CD4-positive, alpha-beta memory T cell (primary cell): ENCODE data around the gene CELSR2. TPM values are rescaled to one million over a fixed set of nuclear protein-coding genes. Genes with fewer than 3 reads are reported as not detected.

Experiments used
- CTCF ChIA-PET: fragments of 350-600 bp; sonication (Branson Sonifier 250); formaldehyde crosslinking; loops from one replicate; lab custom pipeline; 2021; ENCODE audit warnings: inconsistent platforms; ENCODE audit not compliant: partially characterized antibody; lab: Charles Lee
- POLR2A ChIA-PET: fragments of 350-600 bp; sonication (Branson Sonifier 250); formaldehyde crosslinking; loops from one replicate; lab custom pipeline; 2021; ENCODE audit not compliant: partially characterized antibody; lab: Charles Lee
- DNase-seq, 5 donors: peaks; one replicate each; pipeline versions ENCODE4 v3.0.0 to v3.0.0-alpha.2; 2020 to 2022; ENCODE audit warnings: mixed read lengths in 1 of 5
- H3K27ac ChIP-seq: one replicate; pipeline ENCODE4 v1.7.0; 2013; ENCODE audit warnings: low read depth, low read length
- H3K27me3 ChIP-seq: 2 replicates; pipeline ENCODE4 v1.7.0; 2013; ENCODE audit warnings: mild to moderate bottlenecking, low read length, moderate library complexity; ENCODE audit not compliant: insufficient read depth
- H3K36me3 ChIP-seq: 2 replicates; pipeline ENCODE4 v1.7.0; 2013; ENCODE audit warnings: mild to moderate bottlenecking, low read length, moderate library complexity; ENCODE audit not compliant: insufficient read depth
- H3K4me1 ChIP-seq: 2 replicates; pipeline ENCODE4 v1.7.0; 2013; ENCODE audit warnings: mild to moderate bottlenecking, low read length, moderate library complexity; ENCODE audit not compliant: insufficient read depth
- H3K4me3 ChIP-seq, 2 donors: one replicate each; pipeline ENCODE4 v1.7.0; 2013; ENCODE audit warnings: low read length in 2 of 2, mild to moderate bottlenecking in 1 of 2
- H3K9me3 ChIP-seq, 2 donors: one replicate each; pipeline ENCODE4 v1.7.0; 2013; ENCODE audit warnings: low read length in 2 of 2, control low read depth in 1 of 2; ENCODE audit not compliant: control insufficient read depth in 1 of 2
- H3K27ac Mint-ChIP-seq, 7 donors: one replicate each; pipeline ENCODE4 v1.8.0; 2020 to 2021; ENCODE audit warnings: mixed read lengths in 7 of 7, mild to moderate bottlenecking in 6 of 7, inconsistent platforms in 3 of 7, moderate library complexity in 3 of 7
- H3K27me3 Mint-ChIP-seq, 2 donors: one replicate each; pipeline ENCODE4 v1.8.0; 2020 to 2021; ENCODE audit warnings: mixed read lengths in 2 of 2
- H3K36me3 Mint-ChIP-seq, 2 donors: one replicate each; pipeline ENCODE4 v1.8.0; 2020 to 2021; ENCODE audit warnings: mixed read lengths in 2 of 2, inconsistent platforms in 1 of 2, mild to moderate bottlenecking in 1 of 2
- H3K4me1 Mint-ChIP-seq, 4 donors: one replicate each; pipeline ENCODE4 v1.8.0; 2020 to 2021; ENCODE audit warnings: mixed read lengths in 4 of 4, mild to moderate bottlenecking in 1 of 4
- H3K4me3 Mint-ChIP-seq, 8 donors: one replicate each; pipeline ENCODE4 v1.8.0; 2020 to 2021; ENCODE audit warnings: mixed read lengths in 8 of 8, mild to moderate bottlenecking in 7 of 8, moderate library complexity in 6 of 8, inconsistent platforms in 3 of 8
- H3K9me3 Mint-ChIP-seq, 8 donors: one replicate each; pipeline ENCODE4 v1.8.0; 2020 to 2021; ENCODE audit warnings: mixed read lengths in 8 of 8, mild to moderate bottlenecking in 5 of 8, inconsistent platforms in 3 of 8, moderate library complexity in 1 of 8
- intact Hi-C: fragments of 100-400 bp; cut with micrococcal nuclease; formaldehyde crosslinking; loops from one replicate; pipeline ENCODE4 v1.15.1; 2023
- polyA plus RNA-seq, 2 donors: library from polyadenylated mRNA; unstranded; fragments of 300-500 nt; fragmentation: Illumina TruSeq; gene quantifications; one replicate each; pipeline ENCODE4 v1.2.3, GENCODE V29; 2021
- total RNA-seq, 2 experiments: library from RNA; stranded (reverse); gene quantifications; one replicate each; pipeline ENCODE4 v1.2.3, GENCODE V29; 2021

Gene CELSR2
- total and polyA plus RNA-seq, 4 experiments from 2014 or later: 0.52 to 3.1 (median 2.6) TPM; not detected in 1

DNA sequence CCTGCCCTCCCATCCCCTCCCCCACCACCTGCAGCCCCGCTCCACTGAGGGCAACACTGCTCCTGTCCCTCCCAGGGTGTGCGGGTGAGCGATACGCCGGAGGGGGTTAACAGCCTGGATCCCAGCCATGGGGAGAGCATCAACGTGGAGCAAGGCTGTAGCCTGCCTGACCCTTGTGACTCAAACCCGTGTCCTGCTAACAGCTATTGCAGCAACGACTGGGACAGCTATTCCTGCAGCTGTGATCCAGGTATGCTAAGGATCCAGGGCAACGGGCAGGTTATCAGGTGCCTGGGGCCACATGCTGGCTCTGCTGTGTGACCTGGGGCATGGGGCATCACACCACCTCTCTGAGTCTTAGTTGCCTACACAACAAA, 15.0 kb downstream of the CELSR2 start:
- Mint-ChIP-seq H3K4me1 (peaks cover 0 to 4% (median under 1%) of the 10 kb centered on the region in 4 donors), H3K27me3 (peaks cover 0 to 2% of the 10 kb centered on the region in 2 donors), H3K27ac (no peak overlapping the region), H3K9me3 (peaks cover 0 to 1% (median 0%) of the 10 kb centered on the region in 8 donors), H3K36me3 (no peaks in the 10 kb centered on the region), H3K4me3 (no peak overlapping the region)
- no peak for DNase-seq
- no peaks in the 10 kb centered on the region for H3K27me3 ChIP-seq
- no peak overlapping the region for H3K4me3 ChIP-seq
- POLR2A ChIA-PET: no interaction called here
- no peak overlapping the region for H3K27ac ChIP-seq
- H3K36me3 ChIP-seq: no peaks in the 10 kb centered on the region
- intact Hi-C loops: loop anchor here (5.0 kb wide), 1 partner anchor 228 kb away; the partner anchor contains the start of gene CYB561D1
- CTCF ChIA-PET: interaction anchor here (0.7 to 5.0 kb wide), 16 partner anchors 10 to 376 kb away, joined by 3 to 45 read pairs (median 4); partner anchors contain the start of genes PSRC1 and SORT1
- no peaks in the 10 kb centered on the region for H3K9me3 ChIP-seq
- H3K4me1 ChIP-seq: no peaks in the 10 kb centered on the region

DNA sequence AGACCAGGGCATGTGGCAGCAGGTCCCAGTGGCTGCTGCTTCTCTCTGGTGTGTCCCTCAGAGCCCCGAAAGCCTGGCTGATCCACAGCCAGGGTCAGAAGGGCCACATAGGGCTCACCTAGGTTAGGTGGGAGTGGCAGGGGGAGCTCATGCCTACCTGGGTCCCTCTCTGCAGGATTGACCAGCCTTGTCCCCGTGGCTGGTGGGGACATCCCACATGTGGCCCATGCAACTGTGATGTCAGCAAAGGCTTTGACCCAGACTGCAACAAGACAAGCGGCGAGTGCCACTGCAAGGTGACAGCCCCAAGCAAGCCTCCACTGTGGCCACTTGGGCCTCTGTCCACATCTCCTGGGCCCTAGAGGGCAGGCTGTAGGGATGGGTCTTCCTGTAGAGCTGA, 15.7 kb downstream of the CELSR2 start:
- Mint-ChIP-seq H3K27me3 (peaks cover 0 to 2% of the 10 kb centered on the region in 2 donors), H3K9me3 (no peaks in the 10 kb centered on the region), H3K36me3 (no peaks in the 10 kb centered on the region), H3K4me3 (no peak overlapping the region), H3K4me1 (peaks cover 0 to 4% (median 2%) of the 10 kb centered on the region in 4 donors), H3K27ac (no peak overlapping the region)
- Histone ChIP-seq H3K36me3 (no peaks in the 10 kb centered on the region), H3K27me3 (no peaks in the 10 kb centered on the region), H3K9me3 (no peaks in the 10 kb centered on the region), H3K4me1 (no peaks in the 10 kb centered on the region), H3K4me3 (no peak overlapping the region), H3K27ac (no peak overlapping the region)
- intact Hi-C loops: no loop called here
- ChIA-PET CTCF (interaction anchor here (0.6 to 5.0 kb wide), 11 partner anchors 13 to 268 kb away, joined by 3 to 45 read pairs (median 4); partner anchors contain the start of genes PSRC1 and SORT1), POLR2A (no interaction called here)
- no peak for DNase-seq

DNA sequence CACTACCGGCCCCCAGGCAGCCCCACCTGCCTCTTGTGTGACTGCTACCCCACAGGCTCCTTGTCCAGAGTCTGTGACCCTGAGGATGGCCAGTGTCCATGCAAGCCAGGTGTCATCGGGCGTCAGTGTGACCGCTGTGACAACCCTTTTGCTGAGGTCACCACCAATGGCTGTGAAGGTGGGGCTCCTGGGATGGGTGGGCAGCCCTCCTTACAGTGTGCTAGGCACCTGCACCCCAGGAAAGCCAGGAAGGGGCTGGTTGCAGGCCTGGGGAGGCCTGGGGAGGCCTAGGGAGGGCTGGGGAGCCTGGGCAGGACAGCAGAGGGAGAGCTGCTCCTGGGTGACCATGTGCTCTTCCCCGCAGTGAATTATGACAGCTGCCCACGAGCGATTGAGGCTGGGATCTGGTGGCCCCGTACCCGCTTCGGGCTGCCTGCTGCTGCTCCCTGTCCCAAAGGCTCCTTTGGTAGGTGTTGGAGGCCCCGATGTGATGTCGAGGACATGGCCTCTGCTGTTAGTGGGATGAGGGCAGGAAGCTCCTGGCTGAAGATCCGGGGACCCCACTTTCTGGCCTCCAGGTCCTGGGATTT, 16.5 kb downstream of the CELSR2 start:
- Mint-ChIP-seq H3K4me3 (no peak overlapping the region), H3K36me3 (no peaks in the 10 kb centered on the region), H3K9me3 (no peaks in the 10 kb centered on the region), H3K4me1 (peaks cover 0 to 4% (median 2%) of the 10 kb centered on the region in 4 donors), H3K27ac (no peak overlapping the region), H3K27me3 (peaks cover 0 to 2% of the 10 kb centered on the region in 2 donors)
- H3K4me3 ChIP-seq: no peak overlapping the region
- intact Hi-C loops: no loop called here
- H3K36me3 ChIP-seq: no peaks in the 10 kb centered on the region
- no peaks in the 10 kb centered on the region for H3K27me3 ChIP-seq
- H3K27ac ChIP-seq: no peak overlapping the region
- H3K4me1 ChIP-seq: no peaks in the 10 kb centered on the region
- peak in 1 of 5 donors; percentile 18 for DNase-seq
- ChIA-PET POLR2A (no interaction called here), CTCF (interaction anchor here (0.7 to 5.0 kb wide), 6 partner anchors 14 to 267 kb away, joined by 3 to 45 read pairs (median 4); partner anchors contain the start of gene SORT1)
- no peaks in the 10 kb centered on the region for H3K9me3 ChIP-seq

DNA sequence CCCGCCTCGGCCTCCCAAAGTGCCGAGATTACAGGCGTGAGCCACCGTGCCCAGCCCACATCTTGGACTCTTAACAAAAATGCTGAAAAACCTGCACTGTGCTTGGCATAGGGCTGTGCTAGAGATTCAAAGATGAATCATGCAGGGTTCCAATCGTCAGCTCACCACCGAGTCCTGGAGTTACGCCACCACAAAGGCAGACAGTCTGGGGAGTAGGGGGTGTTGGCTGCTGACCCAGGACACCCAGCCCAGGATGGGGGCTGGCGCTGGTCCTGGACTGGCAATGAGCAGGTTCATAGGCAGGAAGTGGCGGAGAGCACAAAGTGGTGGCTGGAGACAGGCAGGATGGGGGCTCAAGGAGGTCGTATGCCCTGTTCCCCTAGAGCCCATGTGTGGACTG, 17.6 kb downstream of the CELSR2 start:
- H3K4me1 ChIP-seq: no peaks in the 10 kb centered on the region
- peaks cover 0 to 4% (median 2%) of the 10 kb centered on the region in 4 donors for H3K4me1 Mint-ChIP-seq
- no peak for DNase-seq
- no peak overlapping the region for H3K27ac Mint-ChIP-seq
- intact Hi-C loops: no loop called here
- no peaks in the 10 kb centered on the region for H3K9me3 Mint-ChIP-seq
- no peak overlapping the region for H3K4me3 Mint-ChIP-seq
- H3K9me3 ChIP-seq: no peaks in the 10 kb centered on the region
- POLR2A ChIA-PET: no interaction called here
- peaks cover 0 to 2% of the 10 kb centered on the region in 2 donors for H3K27me3 Mint-ChIP-seq
- H3K36me3 ChIP-seq: no peaks in the 10 kb centered on the region
- H3K27ac ChIP-seq: no peak overlapping the region
- CTCF ChIA-PET: interaction anchor here (1.1 to 5.0 kb wide), 3 partner anchors 12 to 265 kb away, joined by 3 to 41 read pairs (median 7); partner anchors contain the start of gene SORT1
- H3K4me3 ChIP-seq: no peak overlapping the region
- H3K27me3 ChIP-seq: no peaks in the 10 kb centered on the region
- no peaks in the 10 kb centered on the region for H3K36me3 Mint-ChIP-seq

DNA sequence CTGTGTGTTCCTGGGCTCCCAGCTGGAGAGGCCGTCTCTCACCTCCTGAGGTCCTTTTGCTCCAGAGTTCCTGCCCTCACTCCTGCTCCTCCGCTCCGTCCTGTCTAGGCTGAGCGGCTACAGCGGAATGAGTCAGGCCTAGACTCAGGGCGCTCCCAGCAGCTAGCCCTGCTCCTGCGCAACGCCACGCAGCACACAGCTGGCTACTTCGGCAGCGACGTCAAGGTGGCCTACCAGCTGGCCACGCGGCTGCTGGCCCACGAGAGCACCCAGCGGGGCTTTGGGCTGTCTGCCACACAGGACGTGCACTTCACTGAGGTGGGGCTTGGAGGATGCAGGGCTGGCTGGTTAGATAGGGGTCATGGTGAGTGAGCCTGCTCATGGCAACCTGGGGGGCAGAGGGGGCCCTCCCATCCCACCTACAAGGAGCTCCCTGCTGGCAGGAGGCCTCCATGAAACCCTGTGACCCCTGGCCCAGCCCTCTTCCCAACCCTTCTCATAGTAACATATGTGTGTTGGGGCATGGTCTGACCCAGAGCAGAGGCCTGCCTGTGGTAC, 18.5 kb downstream of the CELSR2 start:
- H3K27me3 ChIP-seq: no peaks in the 10 kb centered on the region
- Mint-ChIP-seq H3K9me3 (no peaks in the 10 kb centered on the region), H3K27ac (no peak overlapping the region), H3K27me3 (peaks cover 0 to 2% of the 10 kb centered on the region in 2 donors), H3K4me1 (peaks cover 0 to 4% (median 2%) of the 10 kb centered on the region in 4 donors), H3K36me3 (no peaks in the 10 kb centered on the region), H3K4me3 (no peak overlapping the region)
- CTCF ChIA-PET: interaction anchor here (1.6 kb wide), 1 partner anchor 11 kb away, joined by 7 read pairs; no protein-coding TSS in a partner anchor
- H3K4me3 ChIP-seq: no peak overlapping the region
- intact Hi-C loops: no loop called here
- H3K4me1 ChIP-seq: no peaks in the 10 kb centered on the region
- no peak overlapping the region for H3K27ac ChIP-seq
- H3K9me3 ChIP-seq: no peaks in the 10 kb centered on the region
- no peak for DNase-seq
- POLR2A ChIA-PET: no interaction called here
- H3K36me3 ChIP-seq: no peaks in the 10 kb centered on the region

DNA sequence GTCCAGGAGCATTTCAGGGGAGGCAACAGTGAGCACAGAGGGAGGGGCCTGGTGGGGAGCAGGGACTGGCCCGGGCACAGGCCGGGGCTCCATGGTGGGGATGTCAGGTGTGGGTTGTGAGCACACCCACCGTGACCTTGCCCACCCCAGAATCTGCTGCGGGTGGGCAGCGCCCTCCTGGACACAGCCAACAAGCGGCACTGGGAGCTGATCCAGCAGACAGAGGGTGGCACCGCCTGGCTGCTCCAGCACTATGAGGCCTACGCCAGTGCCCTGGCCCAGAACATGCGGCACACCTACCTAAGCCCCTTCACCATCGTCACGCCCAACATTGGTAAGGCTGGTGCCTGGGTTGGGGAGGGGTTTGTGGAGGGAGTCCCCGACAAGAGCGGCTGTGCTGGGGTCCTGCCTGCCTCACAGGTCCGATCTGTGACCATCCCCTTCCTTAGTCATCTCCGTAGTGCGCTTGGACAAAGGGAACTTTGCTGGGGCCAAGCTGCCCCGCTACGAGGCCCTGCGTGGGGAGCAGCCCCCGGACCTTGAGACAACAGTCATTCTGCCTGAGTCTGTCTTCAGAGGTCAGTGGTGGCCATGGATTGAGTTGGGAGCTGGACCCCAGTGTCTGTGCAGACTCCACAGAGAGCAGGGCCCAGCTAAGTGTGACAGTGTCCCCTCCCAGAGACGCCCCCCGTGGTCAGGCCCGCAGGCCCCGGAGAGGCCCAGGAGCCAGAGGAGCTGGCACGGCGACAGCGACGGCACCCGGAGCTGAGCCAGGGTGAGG, 19.3 kb downstream of the CELSR2 start:
- Histone ChIP-seq H3K27me3 (no peaks in the 10 kb centered on the region), H3K4me1 (no peaks in the 10 kb centered on the region), H3K4me3 (no peak overlapping the region), H3K36me3 (no peaks in the 10 kb centered on the region), H3K27ac (no peak overlapping the region), H3K9me3 (no peaks in the 10 kb centered on the region)
- intact Hi-C loops: no loop called here
- CTCF ChIA-PET: interaction anchor here (0.8 to 1.6 kb wide), 3 partner anchors 10 to 264 kb away, joined by 3 to 7 read pairs (median 4); no protein-coding TSS in a partner anchor
- Mint-ChIP-seq H3K27me3 (no peaks in the 10 kb centered on the region), H3K36me3 (no peaks in the 10 kb centered on the region), H3K27ac (no peak overlapping the region), H3K4me3 (no peak overlapping the region), H3K9me3 (no peaks in the 10 kb centered on the region), H3K4me1 (peaks cover 0 to 2% (median under 1%) of the 10 kb centered on the region in 4 donors)
- no peak for DNase-seq
- POLR2A ChIA-PET: no interaction called here
